Measurements from ENCODE around the gene FAT1.

FAT1 gene

GRCh38 chr4:186734251-186734650 lies 10.6 kb upstream of the FAT1 start:
- ChIA-PET CTCF (interaction anchor here (0.6 to 0.9 kb wide), 2 partner anchors 9 to 12 kb away, joined by 3 to 4 read pairs; no protein-coding TSS in a partner anchor), POLR2A (no interaction called here)
- TF ChIP-seq ELF4 (IDR thresholded peaks at IDR 0.05) (no peak), BHLHE40 (IDR thresholded peaks at IDR 0.05; ENCODE audit: borderline replicate concordance) (no peak), FOXK2 (IDR thresholded peaks at IDR 0.05) (no peak), SP1 (IDR thresholded peaks at IDR 0.05) (no peak), SUZ12 (IDR thresholded peaks at IDR 0.05) (no peak), ZNF384 (IDR thresholded peaks at IDR 0.05) (no peak), HDGF (IDR thresholded peaks at IDR 0.05; ENCODE audit: borderline replicate concordance) (no peak), LEF1 (IDR thresholded peaks at IDR 0.05; ENCODE audit: borderline replicate concordance) (no peak), NFRKB (IDR thresholded peaks at IDR 0.05) (no peak), CTBP1 (IDR thresholded peaks at IDR 0.05; ENCODE audit: borderline replicate concordance) (no peak), L3MBTL2 (conservative IDR thresholded peaks at IDR 0.05) (no peak), FOXA1 (IDR thresholded peaks at IDR 0.05) (no peak)
- TF ChIP-seq, protein P1, sequence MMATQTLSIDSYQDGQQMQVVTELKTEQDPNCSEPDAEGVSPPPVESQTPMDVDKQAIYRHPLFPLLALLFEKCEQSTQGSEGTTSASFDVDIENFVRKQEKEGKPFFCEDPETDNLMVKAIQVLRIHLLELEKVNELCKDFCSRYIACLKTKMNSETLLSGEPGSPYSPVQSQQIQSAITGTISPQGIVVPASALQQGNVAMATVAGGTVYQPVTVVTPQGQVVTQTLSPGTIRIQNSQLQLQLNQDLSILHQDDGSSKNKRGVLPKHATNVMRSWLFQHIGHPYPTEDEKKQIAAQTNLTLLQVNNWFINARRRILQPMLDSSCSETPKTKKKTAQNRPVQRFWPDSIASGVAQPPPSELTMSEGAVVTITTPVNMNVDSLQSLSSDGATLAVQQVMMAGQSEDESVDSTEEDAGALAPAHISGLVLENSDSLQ (IDR thresholded peaks at IDR 0.05), result no peak
- DNase-seq (ENCODE audit: extremely low spot score), result no peak

DNA sequence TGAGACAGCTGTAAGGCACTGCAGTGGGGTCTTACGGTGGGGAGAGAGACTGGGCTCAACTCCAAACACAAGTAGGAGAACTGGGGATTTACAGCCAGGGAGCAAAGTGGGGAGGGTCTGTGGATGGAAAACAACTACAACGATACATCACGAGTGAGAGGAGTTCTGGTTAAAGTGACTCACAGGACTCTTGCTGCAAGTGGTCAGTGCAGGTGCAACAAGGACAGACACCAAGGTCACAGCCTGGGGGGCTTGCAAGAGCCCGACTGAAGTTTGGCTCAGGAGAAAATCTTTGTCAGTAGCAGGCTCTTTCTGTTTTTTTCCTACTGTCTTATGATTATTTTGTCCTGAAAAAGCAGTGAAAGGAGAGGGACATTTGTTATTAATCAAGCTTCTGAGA lies 10.1 kb upstream of the FAT1 start:
- POLR2A ChIA-PET, result no interaction called here
- DNase-seq (ENCODE audit: extremely low spot score), result no peak
- CTCF ChIA-PET, result interaction anchor here (0.6 to 0.9 kb wide), 3 partner anchors 8 to 461 kb away, joined by 3 to 7 read pairs (median 4); no protein-coding TSS in a partner anchor
- no peak for TF ChIP-seq BHLHE40 (IDR thresholded peaks at IDR 0.05; ENCODE audit: borderline replicate concordance)
- TF ChIP-seq L3MBTL2 (conservative IDR thresholded peaks at IDR 0.05), result no peak
- no peak for TF ChIP-seq TARDBP (IDR thresholded peaks at IDR 0.05)
- TF ChIP-seq SUZ12 (IDR thresholded peaks at IDR 0.05), result no peak
- no peak for TF ChIP-seq SP1 (IDR thresholded peaks at IDR 0.05)
- TF ChIP-seq, protein P1 (IDR thresholded peaks at IDR 0.05), result no peak
- no peak for TF ChIP-seq CTBP1 (IDR thresholded peaks at IDR 0.05; ENCODE audit: borderline replicate concordance)
- TF ChIP-seq ZNF384 (IDR thresholded peaks at IDR 0.05), result no peak
- TF ChIP-seq HDGF (IDR thresholded peaks at IDR 0.05; ENCODE audit: borderline replicate concordance), result no peak
- no peak for TF ChIP-seq NFRKB (IDR thresholded peaks at IDR 0.05)
- no peak for TF ChIP-seq LEF1 (IDR thresholded peaks at IDR 0.05; ENCODE audit: borderline replicate concordance)
- TF ChIP-seq FOXA1 (IDR thresholded peaks at IDR 0.05), result no peak
- TF ChIP-seq FOXK2 (IDR thresholded peaks at IDR 0.05), result no peak
- no peak for TF ChIP-seq ARNT (IDR thresholded peaks at IDR 0.05)

GRCh38 chr4:186730621-186731020 lies 7.0 kb upstream of the FAT1 start:
- TF ChIP-seq BHLHE40 (IDR thresholded peaks at IDR 0.05; ENCODE audit: borderline replicate concordance), result no peak
- no peak for TF ChIP-seq SP1 (IDR thresholded peaks at IDR 0.05)
- TF ChIP-seq ARNT (IDR thresholded peaks at IDR 0.05), result no peak
- no peak for TF ChIP-seq LEF1 (IDR thresholded peaks at IDR 0.05; ENCODE audit: borderline replicate concordance)
- TF ChIP-seq, protein P1 (IDR thresholded peaks at IDR 0.05), result no peak
- TF ChIP-seq L3MBTL2 (conservative IDR thresholded peaks at IDR 0.05), result no peak
- ChIA-PET CTCF (interaction anchor here (0.6 to 0.8 kb wide), 2 partner anchors 57 to 435 kb away, joined by 5 to 10 read pairs; no protein-coding TSS in a partner anchor), POLR2A (no interaction called here)
- no peak for DNase-seq (ENCODE audit: extremely low spot score)

DNA sequence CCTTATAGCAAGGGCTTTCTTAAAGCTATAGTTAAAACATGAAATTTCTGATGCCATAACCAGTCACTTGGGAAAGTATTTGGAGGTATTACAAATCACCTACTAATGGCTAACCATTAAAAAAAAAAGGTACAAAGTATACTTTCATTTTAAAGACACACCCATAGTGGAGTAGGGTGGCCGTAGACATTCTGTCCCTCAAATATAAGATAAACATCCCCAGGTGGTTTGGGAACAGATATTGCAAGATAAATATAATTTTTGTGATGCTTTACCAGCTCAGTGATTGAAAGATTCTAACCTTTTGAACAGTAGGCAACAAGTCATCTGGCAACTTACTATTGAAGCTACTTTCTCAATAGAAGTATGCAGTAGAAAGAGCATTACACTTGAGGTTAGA lies 6.2 kb upstream of the FAT1 start:
- ChIA-PET POLR2A (no interaction called here), CTCF (interaction anchor here (0.6 to 0.8 kb wide), 4 partner anchors 10 to 395 kb away, joined by 3 to 10 read pairs (median 3); no protein-coding TSS in a partner anchor)
- no peak for TF ChIP-seq FOXK2 (IDR thresholded peaks at IDR 0.05)
- TF ChIP-seq, protein P1 (IDR thresholded peaks at IDR 0.05), result no peak
- TF ChIP-seq ZNF384 (IDR thresholded peaks at IDR 0.05), result no peak
- no peak for TF ChIP-seq ELF4 (IDR thresholded peaks at IDR 0.05)
- no peak for TF ChIP-seq HDGF (IDR thresholded peaks at IDR 0.05; ENCODE audit: borderline replicate concordance)
- TF ChIP-seq ARNT (IDR thresholded peaks at IDR 0.05), result no peak
- TF ChIP-seq SP1 (IDR thresholded peaks at IDR 0.05), result no peak
- TF ChIP-seq NFRKB (IDR thresholded peaks at IDR 0.05), result no peak
- TF ChIP-seq CTBP1 (IDR thresholded peaks at IDR 0.05; ENCODE audit: borderline replicate concordance), result no peak
- TF ChIP-seq FOXA1 (IDR thresholded peaks at IDR 0.05), result no peak
- DNase-seq (ENCODE audit: extremely low spot score), result no peak

GRCh38 chr4:186728631-186729271 lies 5.1 kb upstream of the FAT1 start:
- ChIA-PET POLR2A (no interaction called here), CTCF (no interaction called here)
- TF ChIP-seq HDGF (IDR thresholded peaks at IDR 0.05; ENCODE audit: borderline replicate concordance) (no peak), CTBP1 (IDR thresholded peaks at IDR 0.05; ENCODE audit: borderline replicate concordance) (no peak), L3MBTL2 (conservative IDR thresholded peaks at IDR 0.05) (no peak), FOXK2 (IDR thresholded peaks at IDR 0.05) (no peak), NFRKB (IDR thresholded peaks at IDR 0.05) (no peak), LEF1 (IDR thresholded peaks at IDR 0.05; ENCODE audit: borderline replicate concordance) (no peak), FOXM1 (IDR thresholded peaks at IDR 0.05; ENCODE audit: borderline replicate concordance) (no peak), ARNT (IDR thresholded peaks at IDR 0.05) (no peak), ZNF384 (IDR thresholded peaks at IDR 0.05) (no peak)
- TF ChIP-seq, protein P1 (IDR thresholded peaks at IDR 0.05), result no peak
- no peak for DNase-seq (ENCODE audit: extremely low spot score)
